ENCODE measurements around the gene HSPA1L.

Gene HSPA1L

GRCh38 chr6:31834367-31835250, 19.5 kb upstream of the HSPA1L start (continued):
- TF ChIP-seq ZNF121 (tag by site-specific recombination; IDR thresholded peaks at IDR 0.05) = peak; percentile 93
- TF ChIP-seq ZNF654 (tag by site-specific recombination; IDR thresholded peaks at IDR 0.05; ENCODE audit: low read depth) = peak; percentile 8
- no peak for TF ChIP-seq ZNF274 (IDR thresholded peaks at IDR 0.05; ENCODE audit: low read length)
- no peak for TF ChIP-seq ZNF274 (tag by site-specific recombination; IDR thresholded peaks at IDR 0.05; ENCODE audit: borderline replicate concordance)
- no peak; the same call in 1 of the 2 replicates for TF ChIP-seq PBX3 (CRISPR knock-in tag; IDR thresholded peaks at IDR 0.05)
- peak; percentile 90 for TF ChIP-seq ZNF76 (tag by site-specific recombination; IDR thresholded peaks at IDR 0.05; ENCODE audit: borderline replicate concordance, low read depth)
- no peak for TF ChIP-seq ZNF596 (tag by site-specific recombination; IDR thresholded peaks at IDR 0.05)
- peak; percentile 53; the same call in 1 of the 2 replicates for TF ChIP-seq ZBTB8A (tag by site-specific recombination; IDR thresholded peaks at IDR 0.05)
- no peak for TF ChIP-seq ZNF155 (tag by site-specific recombination; IDR thresholded peaks at IDR 0.05)
- no peak for TF ChIP-seq ZNF280C (tag by site-specific recombination; IDR thresholded peaks at IDR 0.05)
- TF ChIP-seq ZNF394 (tag by site-specific recombination; IDR thresholded peaks at IDR 0.05; ENCODE audit: borderline replicate concordance) = peak; percentile 70
- TF ChIP-seq YY1 (tag by site-specific recombination; IDR thresholded peaks at IDR 0.05) = peak; percentile 89
- TF ChIP-seq ZNF23 (tag by site-specific recombination; IDR thresholded peaks at IDR 0.05; ENCODE audit: borderline replicate concordance) = no peak
- TF ChIP-seq ZNF560 (tag by site-specific recombination; IDR thresholded peaks at IDR 0.05; ENCODE audit: borderline replicate concordance) = no peak
- TF ChIP-seq OSR2 (tag by site-specific recombination; IDR thresholded peaks at IDR 0.05) = no peak
- TF ChIP-seq ZNF335 (tag by site-specific recombination; conservative IDR thresholded peaks at IDR 0.05) = peak; percentile 100
- TF ChIP-seq PRDM1 (tag by site-specific recombination; IDR thresholded peaks at IDR 0.05) = no peak
- TF ChIP-seq ZNF530 (tag by site-specific recombination; IDR thresholded peaks at IDR 0.05; ENCODE audit: low read depth) = no peak
- no peak for TF ChIP-seq ZNF157 (tag by site-specific recombination; IDR thresholded peaks at IDR 0.05)
- TF ChIP-seq KLF9 (tag by site-specific recombination; IDR thresholded peaks at IDR 0.05; ENCODE audit: low read depth) = peak; percentile 56; the same call in 1 of the 2 replicates
- TF ChIP-seq ZNF362 (tag by site-specific recombination; IDR thresholded peaks at IDR 0.05) = no peak
- TF ChIP-seq ZNF548 (tag by site-specific recombination; IDR thresholded peaks at IDR 0.05) = 0 out of 2 replicates have a peak, but pooled peaks have one; percentile 7
- TF ChIP-seq PRDM6 (tag by site-specific recombination; IDR thresholded peaks at IDR 0.05) = no peak; the same call in 1 of the 2 replicates
- no peak for TF ChIP-seq ZNF404 (tag by site-specific recombination; IDR thresholded peaks at IDR 0.05)
- peak; percentile 22 for TF ChIP-seq SP2 (tag by site-specific recombination; IDR thresholded peaks at IDR 0.05)
- TF ChIP-seq ZNF138 (tag by site-specific recombination; IDR thresholded peaks at IDR 0.05; ENCODE audit: borderline replicate concordance) = no peak
- TF ChIP-seq ZNF266 (tag by site-specific recombination; IDR thresholded peaks at IDR 0.05; ENCODE audit: low read depth) = no peak
- peak; percentile 97 for TF ChIP-seq SP7 (tag by site-specific recombination; IDR thresholded peaks at IDR 0.05)
- TF ChIP-seq ZNF510 (tag by site-specific recombination; IDR thresholded peaks at IDR 0.05; ENCODE audit: insufficient replicate concordance) = no peak
- peak; percentile 97 for TF ChIP-seq ZNF704 (tag by site-specific recombination; IDR thresholded peaks at IDR 0.05)
- no peak for TF ChIP-seq ZNF776 (tag by site-specific recombination; IDR thresholded peaks at IDR 0.05; ENCODE audit: borderline replicate concordance)
- TF ChIP-seq HOXD13 (CRISPR knock-in tag; IDR thresholded peaks at IDR 0.05; ENCODE audit: borderline replicate concordance) = no peak
- TF ChIP-seq HOXC10 (CRISPR knock-in tag; IDR thresholded peaks at IDR 0.05) = no peak

Measured in HEK293 (cell line).